Spleen (tissue), 7 donors: ENCODE data around the gene MBNL1.

Experiments used
- POLR2A ChIP-seq, 3 donors: fragments of 450-650 bp; IDR thresholded peaks; one replicate each; pipeline ENCODE4 v1.5.1; 2017; ENCODE audit warnings: antibody characterized with exemption in 3 of 3, mild to moderate bottlenecking in 1 of 3
- POLR2AphosphoS5 ChIP-seq, 3 donors: sonication (generic); formaldehyde crosslinking; IDR thresholded peaks; one replicate each; pipeline ENCODE4 v1.5.1; 2017; ENCODE audit warnings: antibody characterized with exemption in 3 of 3
- TF ChIP-seq, protein P1 (sequence below), 11 experiments: fragments of 200-600 bp in 7 of 11; fragments of 450-650 bp in 4 of 11; sonication (generic) in 4 of 11; IDR thresholded peaks in 8 of 11; conservative IDR thresholded peaks in 3 of 11; 1 replicate in 7 of 11; 2 replicates in 4 of 11; pipeline versions ENCODE4 v1.4.0 to v1.8.0; 2016 to 2021; ENCODE audit warnings: antibody characterized with exemption in 11 of 11, inconsistent platforms in 4 of 11, mild to moderate bottlenecking in 1 of 11
- donor health status: DM: no; HTN: no; CAD: no; lungs with moderate emphysema.
- donor health status: DM: no; HTN: no; CAD: no.
- donor health status: DM: no; HTN: no; CAD: no.

DNA sequence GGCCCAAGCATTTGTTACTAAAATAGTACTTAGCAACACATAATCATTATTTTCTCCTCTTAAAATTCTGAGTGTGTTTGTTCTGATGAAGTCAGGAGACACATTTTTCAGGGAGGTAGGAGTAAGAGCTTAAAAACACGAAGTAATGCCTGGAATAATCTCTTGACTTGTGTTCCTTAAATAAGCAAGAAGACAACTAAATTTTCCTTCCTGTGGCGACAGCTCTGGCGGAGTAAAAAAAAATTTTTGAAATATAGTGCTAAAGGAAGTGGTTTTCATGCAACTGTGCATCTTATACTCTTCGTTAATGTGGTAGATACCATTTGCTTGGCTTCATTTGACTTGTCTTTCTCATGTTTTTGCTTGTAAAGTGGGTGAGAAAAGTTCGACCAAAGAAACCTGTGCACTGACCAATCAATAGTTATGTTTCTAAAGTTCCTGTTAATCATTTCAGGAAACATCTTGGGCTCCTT is 11.1 kb upstream of the MBNL1 start:
- TF ChIP-seq, protein P1, sequence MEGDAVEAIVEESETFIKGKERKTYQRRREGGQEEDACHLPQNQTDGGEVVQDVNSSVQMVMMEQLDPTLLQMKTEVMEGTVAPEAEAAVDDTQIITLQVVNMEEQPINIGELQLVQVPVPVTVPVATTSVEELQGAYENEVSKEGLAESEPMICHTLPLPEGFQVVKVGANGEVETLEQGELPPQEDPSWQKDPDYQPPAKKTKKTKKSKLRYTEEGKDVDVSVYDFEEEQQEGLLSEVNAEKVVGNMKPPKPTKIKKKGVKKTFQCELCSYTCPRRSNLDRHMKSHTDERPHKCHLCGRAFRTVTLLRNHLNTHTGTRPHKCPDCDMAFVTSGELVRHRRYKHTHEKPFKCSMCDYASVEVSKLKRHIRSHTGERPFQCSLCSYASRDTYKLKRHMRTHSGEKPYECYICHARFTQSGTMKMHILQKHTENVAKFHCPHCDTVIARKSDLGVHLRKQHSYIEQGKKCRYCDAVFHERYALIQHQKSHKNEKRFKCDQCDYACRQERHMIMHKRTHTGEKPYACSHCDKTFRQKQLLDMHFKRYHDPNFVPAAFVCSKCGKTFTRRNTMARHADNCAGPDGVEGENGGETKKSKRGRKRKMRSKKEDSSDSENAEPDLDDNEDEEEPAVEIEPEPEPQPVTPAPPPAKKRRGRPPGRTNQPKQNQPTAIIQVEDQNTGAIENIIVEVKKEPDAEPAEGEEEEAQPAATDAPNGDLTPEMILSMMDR (IDR thresholded peaks at IDR 0.05 in 8 of 11, conservative IDR thresholded peaks at IDR 0.05 in 3 of 11), result no peak
- TF ChIP-seq POLR2A (IDR thresholded peaks at IDR 0.05) (no peak), POLR2AphosphoS5 (IDR thresholded peaks at IDR 0.05) (no peak)
